ENCODE measurements around the gene PARP8. TPM values are rescaled to one million over a fixed set of nuclear protein-coding genes. Genes with fewer than 3 reads are reported as not detected.

The PARP8 gene
- total RNA-seq, 2 donors from 2014 or later: 5.4 to 6.7 TPM

DNA sequence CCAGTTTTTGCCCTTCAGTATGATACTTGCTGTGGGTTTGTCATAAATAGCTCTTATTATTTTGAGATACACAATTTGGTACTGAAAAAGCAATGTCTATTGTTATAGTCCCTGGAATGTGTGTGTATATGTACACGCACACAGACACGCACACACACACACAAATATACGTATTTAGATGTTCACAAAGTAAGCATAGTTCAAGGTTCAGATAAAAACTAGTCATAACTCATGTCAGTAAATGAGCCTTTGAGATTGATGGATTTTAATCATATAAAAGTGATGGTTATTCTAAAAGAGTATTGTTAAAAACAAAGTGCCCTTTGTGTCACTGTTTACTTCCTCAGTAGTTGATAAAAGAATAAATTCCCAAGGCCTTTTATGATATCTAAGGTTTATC is 147.3 kb downstream of the PARP8 start:
- no peak overlapping the region for H3K4me3 ChIP-seq
- H3K9me3 ChIP-seq: no peaks in the 10 kb centered on the region
- TF ChIP-seq CTCF (IDR thresholded peaks at IDR 0.05): no peak
- H3K27ac ChIP-seq: no peak overlapping the region
- H3K9ac ChIP-seq (ENCODE audit: low read depth in 2 of 2, low read length in 2 of 2): no peak overlapping the region
- no peaks in the 10 kb centered on the region for H3K4me1 ChIP-seq
- DNase-seq: no peak
- intact Hi-C loops (cut with DNase I): no loop called here
- no peaks in the 10 kb centered on the region for H3K27me3 ChIP-seq
- H3K36me3 ChIP-seq: no peaks in the 10 kb centered on the region

- Histone ChIP-seq H3K9ac (ENCODE audit: low read depth in 2 of 2, low read length in 2 of 2) (no peak overlapping the region), H3K27ac (no peak overlapping the region), H3K4me1 (no peaks in the 10 kb centered on the region), H3K9me3 (no peaks in the 10 kb centered on the region), H3K4me3 (no peak overlapping the region), H3K36me3 (no peaks in the 10 kb centered on the region), H3K27me3 (no peaks in the 10 kb centered on the region)
- DNase-seq: no peak
- intact Hi-C loops (cut with DNase I): no loop called here
- no peak for TF ChIP-seq CTCF (IDR thresholded peaks at IDR 0.05)
Observed at GRCh38 chr5:50814556-50814955, 148.1 kb downstream of the PARP8 start.

GRCh38 chr5:50822046-50822445 is 155.6 kb downstream of the PARP8 start:
- Histone ChIP-seq H3K9me3 (no peaks in the 10 kb centered on the region), H3K27me3 (no peaks in the 10 kb centered on the region), H3K4me1 (no peaks in the 10 kb centered on the region), H3K9ac (ENCODE audit: low read depth in 2 of 2, low read length in 2 of 2) (no peak overlapping the region), H3K4me3 (no peak overlapping the region), H3K36me3 (no peaks in the 10 kb centered on the region), H3K27ac (no peak overlapping the region)
- TF ChIP-seq CTCF (IDR thresholded peaks at IDR 0.05): no peak
- no peak for DNase-seq
- intact Hi-C loops (cut with DNase I): no loop called here

- no peak overlapping the region for H3K27ac ChIP-seq
- H3K36me3 ChIP-seq: no peaks in the 10 kb centered on the region
- TF ChIP-seq CTCF (IDR thresholded peaks at IDR 0.05): no peak
- no peaks in the 10 kb centered on the region for H3K9me3 ChIP-seq
- no peaks in the 10 kb centered on the region for H3K4me1 ChIP-seq
- no peak overlapping the region for H3K4me3 ChIP-seq
- DNase-seq: no peak
- intact Hi-C loops (cut with DNase I): no loop called here
- H3K27me3 ChIP-seq: no peaks in the 10 kb centered on the region
- no peak overlapping the region for H3K9ac ChIP-seq (ENCODE audit: low read depth in 2 of 2, low read length in 2 of 2)
Observed at GRCh38 chr5:50822761-50823160, 156.3 kb downstream of the PARP8 start.

DNA sequence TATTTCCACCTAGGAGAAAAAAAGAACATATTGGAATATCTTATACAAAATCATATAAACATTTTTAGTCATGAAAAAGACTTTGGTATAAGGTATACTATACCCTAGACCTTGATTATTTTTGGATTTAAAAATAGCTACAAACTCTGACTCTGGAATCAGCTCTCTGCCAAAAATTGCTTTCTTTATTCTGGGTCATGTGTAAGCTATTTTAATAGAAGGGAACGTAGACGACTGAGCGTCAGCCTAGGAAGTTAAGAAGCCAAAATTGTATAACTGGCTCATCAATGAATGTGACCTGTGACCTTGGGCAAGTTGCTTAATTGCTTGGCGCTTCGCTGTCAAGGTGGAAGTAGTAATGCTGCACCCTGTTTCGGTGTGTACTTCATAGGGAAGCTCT is 157.1 kb downstream of the PARP8 start:
- no peak for TF ChIP-seq CTCF (IDR thresholded peaks at IDR 0.05)
- Histone ChIP-seq H3K27ac (no peak overlapping the region), H3K36me3 (no peaks in the 10 kb centered on the region), H3K4me1 (no peaks in the 10 kb centered on the region), H3K27me3 (no peaks in the 10 kb centered on the region), H3K9me3 (no peaks in the 10 kb centered on the region), H3K4me3 (no peak overlapping the region), H3K9ac (ENCODE audit: low read depth in 2 of 2, low read length in 2 of 2) (no peak overlapping the region)
- intact Hi-C loops (cut with DNase I): no loop called here
- DNase-seq: no peak

GRCh38 chr5:50824109-50824508 is 157.7 kb downstream of the PARP8 start:
- Histone ChIP-seq H3K4me3 (no peak overlapping the region), H3K4me1 (no peaks in the 10 kb centered on the region), H3K9me3 (no peaks in the 10 kb centered on the region), H3K36me3 (no peaks in the 10 kb centered on the region), H3K9ac (ENCODE audit: low read depth in 2 of 2, low read length in 2 of 2) (no peak overlapping the region), H3K27ac (no peak overlapping the region), H3K27me3 (no peaks in the 10 kb centered on the region)
- TF ChIP-seq CTCF (IDR thresholded peaks at IDR 0.05): no peak
- intact Hi-C loops (cut with DNase I): no loop called here
- no peak for DNase-seq

Data from colonic mucosa (tissue), 4 donors.